ENCODE results near the gene MEG3.

- TF ChIP-seq CTCF (IDR thresholded peaks at IDR 0.05; ENCODE audit: insufficient read depth, low read length, poor library complexity, severe bottlenecking) (no peak), EZH2phosphoT487 (conservative IDR thresholded peaks at IDR 0.05; ENCODE audit: low read length) (no peak)
Measured at GRCh38 chr14:100791995-100792394, 33.9 kb upstream of the MEG3 start.
